Panc1 (cell line): Measurements from ENCODE around the gene TRNP1.

Source experiments
- TCF7L2 ChIP-seq: IDR thresholded peaks from 2 replicates; pipeline ENCODE4 v1.6.1; 2011; ENCODE audit warnings: mild to moderate bottlenecking, low read depth, low read length, inconsistent platforms
- TF ChIP-seq, protein P1 (sequence below): fragments of 450-650 bp; IDR thresholded peaks from 2 replicates; pipeline ENCODE4 v1.5.1; 2017; ENCODE audit warnings: mild to moderate bottlenecking

DNA sequence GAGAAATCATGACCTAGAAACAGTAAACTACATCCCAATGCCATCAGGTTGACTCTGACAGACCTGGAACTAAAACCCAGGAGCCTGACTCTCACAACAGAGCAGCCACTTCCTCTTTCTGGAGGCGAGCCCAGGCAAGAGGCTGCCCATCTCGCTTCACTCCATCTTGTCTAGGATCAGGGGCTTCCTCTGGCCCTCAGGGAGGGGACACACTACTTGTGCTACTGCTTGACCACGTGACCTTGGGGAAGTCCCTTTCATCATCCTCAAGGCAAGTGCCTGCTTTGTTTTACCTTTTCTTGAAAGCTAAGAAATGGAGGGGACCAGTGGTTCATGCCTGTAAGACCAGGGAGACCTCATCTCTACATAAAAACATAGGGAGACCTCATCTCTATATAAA lies 21.8 kb downstream of the TRNP1 start:
- TF ChIP-seq, protein P1, sequence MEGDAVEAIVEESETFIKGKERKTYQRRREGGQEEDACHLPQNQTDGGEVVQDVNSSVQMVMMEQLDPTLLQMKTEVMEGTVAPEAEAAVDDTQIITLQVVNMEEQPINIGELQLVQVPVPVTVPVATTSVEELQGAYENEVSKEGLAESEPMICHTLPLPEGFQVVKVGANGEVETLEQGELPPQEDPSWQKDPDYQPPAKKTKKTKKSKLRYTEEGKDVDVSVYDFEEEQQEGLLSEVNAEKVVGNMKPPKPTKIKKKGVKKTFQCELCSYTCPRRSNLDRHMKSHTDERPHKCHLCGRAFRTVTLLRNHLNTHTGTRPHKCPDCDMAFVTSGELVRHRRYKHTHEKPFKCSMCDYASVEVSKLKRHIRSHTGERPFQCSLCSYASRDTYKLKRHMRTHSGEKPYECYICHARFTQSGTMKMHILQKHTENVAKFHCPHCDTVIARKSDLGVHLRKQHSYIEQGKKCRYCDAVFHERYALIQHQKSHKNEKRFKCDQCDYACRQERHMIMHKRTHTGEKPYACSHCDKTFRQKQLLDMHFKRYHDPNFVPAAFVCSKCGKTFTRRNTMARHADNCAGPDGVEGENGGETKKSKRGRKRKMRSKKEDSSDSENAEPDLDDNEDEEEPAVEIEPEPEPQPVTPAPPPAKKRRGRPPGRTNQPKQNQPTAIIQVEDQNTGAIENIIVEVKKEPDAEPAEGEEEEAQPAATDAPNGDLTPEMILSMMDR, result no peak
- no peak for TF ChIP-seq TCF7L2
